K562 (cell line): ENCODE results near the gene CYSRT1. TPM values are rescaled to one million over a fixed set of nuclear protein-coding genes. Genes with fewer than 3 reads are reported as not detected.

Source experiments
- ARHGAP35 ChIP-seq: fragments of 450-650 bp; IDR thresholded peaks from 2 replicates; pipeline ENCODE4 v1.6.1; 2018; ENCODE audit not compliant: partially characterized antibody
- BHLHE40 ChIP-seq: IDR thresholded peaks from 2 replicates; pipeline ENCODE4 v1.6.1; 2011; ENCODE audit warnings: low read length, improper control_type of control experiment
- BRF1 ChIP-seq: IDR thresholded peaks from 3 replicates; pipeline ENCODE4 v1.6.1; 2011; ENCODE audit warnings: borderline replicate concordance, mild to moderate bottlenecking; ENCODE audit not compliant: insufficient read length; ENCODE audit errors: extremely low read depth
- CREB3 ChIP-seq: fragments of 450-650 bp; conservative IDR thresholded peaks from 2 replicates; pipeline ENCODE4 v1.6.1; 2016; ENCODE audit warnings: missing genetic modification characterization, low read depth, mild to moderate bottlenecking, missing compliant biosample characterization, moderate library complexity
- CTCF ChIP-seq, 3 experiments: IDR thresholded peaks in 2 of 3; conservative IDR thresholded peaks in 1 of 3; 2 replicates each; pipeline ENCODE4 v1.5.1; 2011 to 2012; ENCODE audit warnings: low read length in 3 of 3, mild to moderate bottlenecking in 3 of 3, control low read depth in 2 of 3, improper control_type of control experiment in 1 of 3, inconsistent platforms in 1 of 3, low read depth in 1 of 3, mixed read lengths in 1 of 3, moderate library complexity in 1 of 3; ENCODE audit not compliant: insufficient read depth in 2 of 3
- HDAC6 ChIP-seq: IDR thresholded peaks from 2 replicates; pipeline ENCODE4 v1.6.1; 2012; ENCODE audit warnings: low read depth, mild to moderate bottlenecking, control low read depth, inconsistent platforms, low read length, moderate library complexity
- LEF1 ChIP-seq: fragments of 450-650 bp; IDR thresholded peaks from 2 replicates; pipeline ENCODE4 v1.6.1; 2016; ENCODE audit warnings: mild to moderate bottlenecking
- MYC ChIP-seq, 2 experiments: fragments of 250-450 bp in 1 of 2; sonication (Bioruptor Pico) in 1 of 2; IDR thresholded peaks; 2 replicates each; pipeline versions ENCODE4 v1.5.1 to v1.6.1; 2012 to 2021; ENCODE audit warnings: low read depth in 2 of 2, borderline replicate concordance in 1 of 2, improper control_type of control experiment in 1 of 2, low read length in 1 of 2, mild to moderate bottlenecking in 1 of 2, moderate library complexity in 1 of 2
- NEUROD1 ChIP-seq: fragments of 150-350 bp; IDR thresholded peaks from 2 replicates; pipeline ENCODE4 v1.6.1; 2014; ENCODE audit warnings: borderline replicate concordance, low read length, low read depth; ENCODE audit not compliant: partially characterized antibody
- OTX1 ChIP-seq: fragments of 450-650 bp; formaldehyde crosslinking; IDR thresholded peaks from 2 replicates; pipeline ENCODE4 v1.4.0; 2022; ENCODE audit warnings: mild to moderate bottlenecking
- PKNOX1 ChIP-seq: fragments of 450-650 bp; IDR thresholded peaks from 2 replicates; pipeline ENCODE4 v1.6.1; 2016
- RB1 ChIP-seq: fragments of 450-650 bp; IDR thresholded peaks from 2 replicates; pipeline ENCODE4 v1.6.1; 2017; ENCODE audit warnings: low read depth, mild to moderate bottlenecking
- RBM25 ChIP-seq: fragments of 200-400 bp; formaldehyde crosslinking; IDR thresholded peaks from 2 replicates; pipeline ENCODE4 v1.6.1; 2018; ENCODE audit warnings: low read length, low read depth, moderate library complexity; ENCODE audit not compliant: severe bottlenecking
- SNIP1 ChIP-seq: fragments of 450-650 bp; IDR thresholded peaks from 2 replicates; pipeline ENCODE4 v1.7.1; 2017; ENCODE audit warnings: low read depth, mild to moderate bottlenecking
- TARDBP ChIP-seq: fragments of 450-650 bp; IDR thresholded peaks from 2 replicates; pipeline ENCODE4 v1.6.1; 2016
- THAP12 ChIP-seq: fragments of 250-450 bp; sonication (Bioruptor Pico); IDR thresholded peaks from 2 replicates; pipeline ENCODE4 v1.9.0; 2021; ENCODE audit warnings: mild to moderate bottlenecking, inconsistent platforms
- TRIM25 ChIP-seq: fragments of 450-650 bp; IDR thresholded peaks from 2 replicates; pipeline ENCODE4 v1.7.0; 2016; ENCODE audit warnings: borderline replicate concordance
- ZNF354B ChIP-seq: fragments of 250-450 bp; sonication (Bioruptor Pico); IDR thresholded peaks from 2 replicates; pipeline ENCODE4 v1.4.0; 2020
- polyA plus RNA-seq, 8 experiments: library from polyadenylated mRNA; depleted of rRNA in 4 of 8; stranded (reverse) in 5 of 8; unstranded in 3 of 8; fragments of >200 nt; fragmentation: Nextera tagmentation in 2 of 8; fragmentation: Illumina TruSeq in 1 of 8; extraction: Ambion mirVana in 2 of 8; extraction: Trizol in 1 of 8; gene quantifications; 2 replicates each; pipeline versions ENCODE4 v1.2.1 to v1.2.3, GENCODE V29; 2011 to 2014; ENCODE audit warnings: inconsistent platforms in 1 of 8, missing spikeins in 1 of 8
- total RNA-seq, 7 experiments: library from RNA; depleted of rRNA in 6 of 7; stranded (reverse); fragments of >200 nt in 6 of 7; fragmentation: Illumina TruSeq in 2 of 7; extraction: Trizol in 2 of 7; gene quantifications; 2 replicates each; pipeline versions ENCODE4 v1.2.1 to v1.2.3, GENCODE V29; 2011 to 2021; ENCODE audit warnings: low replicate concordance in 1 of 7

CYSRT1 gene
- total and polyA plus RNA-seq, 9 of the 15 experiments (the other 6 are each of a cell fraction or from before 2014, with no cell fraction given): 0.04 to 1.4 (median 0.42) TPM; not detected in 3

- TF ChIP-seq PKNOX1 (no peak), THAP12 (CRISPR knock-in tag) (peak; percentile 85; the same call in 1 of the 2 replicates), RBM25 (no peak), NEUROD1 (no peak), RB1 (peak; percentile 81; the same call in 1 of the 2 replicates), CREB3 (tag) (no peak), ZNF354B (CRISPR knock-in tag) (no peak), BRF1 (no peak), LEF1 (no peak), CTCF (IDR thresholded peaks at IDR 0.05 in 2 of 3, conservative IDR thresholded peaks at IDR 0.05 in 1 of 3; ENCODE audit: insufficient read depth in 2 of 3, low read depth in 1 of 3, low read length in 3 of 3) (peak; percentile 31 to 46 (median 41); a peak in 4 of 6 replicates), SNIP1 (no peak), MYC (IDR thresholded peaks at IDR 0.05; ENCODE audit: low read depth, low read length) (peak; percentile 95), MYC (CRISPR knock-in tag; IDR thresholded peaks at IDR 0.05; ENCODE audit: borderline replicate concordance, low read depth) (peak; percentile 74; the same call in 1 of the 2 replicates), ARHGAP35 (no peak), HDAC6 (no peak), OTX1 (CRISPR knock-in tag) (no peak), TARDBP (peak; percentile 89), TRIM25 (no peak), BHLHE40 (peak; percentile 96)
Observed at GRCh38 chr9:137240318-137240840, 15.4 kb downstream of the CYSRT1 start (continued).
